ENCODE results near the gene ZMYM2.

ZMYM2 gene

DNA sequence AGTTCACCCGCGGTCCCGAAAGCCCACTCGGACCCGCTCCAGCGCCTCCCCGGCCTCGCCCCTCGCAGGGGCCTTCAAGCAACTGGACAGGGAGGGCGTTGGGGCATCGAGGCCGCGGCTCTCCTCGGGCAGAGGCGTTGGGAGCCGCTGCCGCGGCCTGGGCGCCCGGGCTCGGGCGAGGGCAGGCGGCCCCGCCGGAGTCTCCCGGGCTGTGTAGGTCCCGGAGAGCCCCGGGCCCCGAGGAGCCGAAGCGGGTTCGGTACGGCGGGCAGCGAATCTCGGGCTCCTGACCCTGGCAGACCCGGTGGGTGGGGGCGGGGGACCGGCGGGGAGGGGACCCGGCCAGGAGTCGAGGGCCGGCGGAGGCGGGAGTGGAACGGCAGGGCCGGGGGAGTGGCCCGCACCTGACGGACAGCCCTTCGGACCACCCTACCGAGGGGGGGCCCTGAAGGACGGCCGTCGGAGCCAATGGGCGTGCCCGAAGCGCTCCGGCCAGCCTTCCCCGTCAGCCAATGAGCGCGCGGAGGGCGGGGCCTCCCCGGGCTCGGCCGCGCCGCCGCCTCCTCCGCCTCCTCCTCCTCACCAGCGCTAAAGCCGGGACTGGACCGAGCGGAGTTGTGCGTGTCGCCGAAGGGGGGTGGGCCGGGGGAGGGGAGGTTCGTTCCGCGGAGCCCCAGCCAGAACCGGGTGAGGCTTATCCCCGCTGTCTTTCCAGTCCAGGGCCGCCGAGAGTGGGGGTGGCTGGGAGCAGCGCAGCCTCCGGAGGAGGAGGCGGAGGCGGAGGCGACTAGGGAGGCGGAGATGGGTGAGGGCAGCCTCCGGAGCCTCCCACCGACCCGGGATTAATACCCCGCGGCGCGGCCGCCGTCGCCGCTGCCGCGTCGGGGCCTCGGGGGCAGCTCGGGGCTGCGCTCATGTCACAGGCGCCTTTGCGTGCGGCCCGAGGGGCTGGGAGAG lies at the start of gene ZMYM2:
Gene ZMYM2 (plus strand): TSS at position 573 of the 957 bp plus-strand sequence. CDS start 34,346 bp downstream, outside the sequence.
- TF ChIP-seq, protein P1, sequence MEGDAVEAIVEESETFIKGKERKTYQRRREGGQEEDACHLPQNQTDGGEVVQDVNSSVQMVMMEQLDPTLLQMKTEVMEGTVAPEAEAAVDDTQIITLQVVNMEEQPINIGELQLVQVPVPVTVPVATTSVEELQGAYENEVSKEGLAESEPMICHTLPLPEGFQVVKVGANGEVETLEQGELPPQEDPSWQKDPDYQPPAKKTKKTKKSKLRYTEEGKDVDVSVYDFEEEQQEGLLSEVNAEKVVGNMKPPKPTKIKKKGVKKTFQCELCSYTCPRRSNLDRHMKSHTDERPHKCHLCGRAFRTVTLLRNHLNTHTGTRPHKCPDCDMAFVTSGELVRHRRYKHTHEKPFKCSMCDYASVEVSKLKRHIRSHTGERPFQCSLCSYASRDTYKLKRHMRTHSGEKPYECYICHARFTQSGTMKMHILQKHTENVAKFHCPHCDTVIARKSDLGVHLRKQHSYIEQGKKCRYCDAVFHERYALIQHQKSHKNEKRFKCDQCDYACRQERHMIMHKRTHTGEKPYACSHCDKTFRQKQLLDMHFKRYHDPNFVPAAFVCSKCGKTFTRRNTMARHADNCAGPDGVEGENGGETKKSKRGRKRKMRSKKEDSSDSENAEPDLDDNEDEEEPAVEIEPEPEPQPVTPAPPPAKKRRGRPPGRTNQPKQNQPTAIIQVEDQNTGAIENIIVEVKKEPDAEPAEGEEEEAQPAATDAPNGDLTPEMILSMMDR (conservative IDR thresholded peaks at IDR 0.05; ENCODE audit: low read length), result no peak
- H3K9me3 ChIP-seq (ENCODE audit: insufficient read depth, low read depth, low read length), result no peaks in the 10 kb centered on the region; the same call in 1 of the 2 replicates
- peak within 1 kb of the TSS; percentile 95 for H3K4me3 ChIP-seq (ENCODE audit: low read length, poor library complexity, severe bottlenecking)
- H3K9me2 ChIP-seq (replicated peaks; ENCODE audit: low read depth, low read length), result no peaks in the 10 kb centered on the region
- peak within 1 kb of the TSS; percentile 71 for H2AFZ ChIP-seq (ENCODE audit: low read length)
- peak within 1 kb of the TSS; percentile 91 for H3K9ac ChIP-seq (ENCODE audit: low read depth, low read length, poor library complexity, severe bottlenecking)
- peaks cover 36% of the 10 kb centered on the region for H4K20me1 ChIP-seq (ENCODE audit: insufficient read depth, low read length, poor library complexity, severe bottlenecking)
- H3K36me3 ChIP-seq (ENCODE audit: insufficient read depth, low read length), result 0 out of 2 replicates have a peak, but pooled peaks cover 10% of the 10 kb centered on the region
- no peaks in the 10 kb centered on the region for H3K27me3 ChIP-seq (ENCODE audit: insufficient read depth, low read length, poor library complexity, severe bottlenecking)
- H3K4me2 ChIP-seq (ENCODE audit: low read depth, low read length, poor library complexity, severe bottlenecking), result peak within 1 kb of the TSS; percentile 95
- 0 out of 2 replicates have a peak, but pooled peaks cover 3% of the 10 kb centered on the region for H3F3A ChIP-seq (ENCODE audit: low read depth)
- H3K79me2 ChIP-seq (ENCODE audit: insufficient read depth, low read length), result peaks cover 42% of the 10 kb centered on the region
- peaks cover 30% of the 10 kb centered on the region for H3K4me1 ChIP-seq (ENCODE audit: insufficient read depth, low read length, poor library complexity, severe bottlenecking)

DNA sequence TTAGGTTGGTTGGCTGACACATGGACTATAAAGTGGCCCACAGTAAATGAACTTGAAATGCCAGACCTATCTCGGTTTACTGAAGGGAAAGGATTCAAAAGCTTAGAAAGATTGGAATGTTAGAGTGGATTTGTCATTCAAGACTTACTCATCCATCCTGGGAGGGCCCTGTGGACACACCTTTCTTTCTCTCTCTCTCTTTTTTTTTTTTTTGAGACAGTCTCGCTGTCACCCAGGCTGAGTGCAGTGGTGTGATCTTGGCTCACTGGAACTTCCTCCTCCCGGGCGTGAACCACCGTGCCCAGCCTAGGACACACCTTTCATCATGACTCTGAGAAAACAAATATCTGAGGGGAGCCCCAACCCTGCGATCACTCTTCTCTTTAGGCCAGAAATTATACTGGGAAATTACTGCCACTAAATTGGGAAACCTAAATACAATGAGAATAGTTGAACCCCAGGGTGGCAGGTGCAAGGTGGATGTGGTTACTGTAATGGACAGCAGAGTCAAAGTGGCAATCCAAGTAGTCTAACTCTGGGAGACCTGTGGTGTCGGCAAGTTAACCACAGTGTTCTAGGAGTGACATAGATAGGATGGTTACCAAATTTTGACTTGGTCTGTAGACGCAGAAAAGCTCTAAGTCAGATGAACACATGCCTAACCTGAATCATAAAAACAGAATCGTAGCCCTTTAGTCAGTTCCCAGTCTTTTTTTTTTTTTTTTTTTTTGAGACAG lies 48.0 kb upstream of the ZMYM2 start:
- Histone ChIP-seq H3K27me3 (ENCODE audit: insufficient read depth, low read length, poor library complexity, severe bottlenecking) (no peaks in the 10 kb centered on the region), H3F3A (ENCODE audit: low read depth) (no peaks in the 10 kb centered on the region), H2AFZ (ENCODE audit: low read length) (no peak overlapping the region), H3K4me3 (ENCODE audit: low read length, poor library complexity, severe bottlenecking) (no peak overlapping the region), H3K36me3 (ENCODE audit: insufficient read depth, low read length) (no peaks in the 10 kb centered on the region), H3K9me3 (ENCODE audit: insufficient read depth, low read depth, low read length) (no peaks in the 10 kb centered on the region), H3K79me2 (ENCODE audit: insufficient read depth, low read length) (no peaks in the 10 kb centered on the region), H3K4me1 (ENCODE audit: insufficient read depth, low read length, poor library complexity, severe bottlenecking) (no peaks in the 10 kb centered on the region), H4K20me1 (ENCODE audit: insufficient read depth, low read length, poor library complexity, severe bottlenecking) (no peaks in the 10 kb centered on the region), H3K9ac (ENCODE audit: low read depth, low read length, poor library complexity, severe bottlenecking) (no peak overlapping the region), H3K4me2 (ENCODE audit: low read depth, low read length, poor library complexity, severe bottlenecking) (no peak overlapping the region), H3K9me2 (replicated peaks; ENCODE audit: low read depth, low read length) (no peaks in the 10 kb centered on the region)
- TF ChIP-seq, protein P1 (conservative IDR thresholded peaks at IDR 0.05; ENCODE audit: low read length), result no peak
- no peak for TF ChIP-seq EZH2phosphoT487 (IDR thresholded peaks at IDR 0.05; ENCODE audit: borderline replicate concordance)

DNA sequence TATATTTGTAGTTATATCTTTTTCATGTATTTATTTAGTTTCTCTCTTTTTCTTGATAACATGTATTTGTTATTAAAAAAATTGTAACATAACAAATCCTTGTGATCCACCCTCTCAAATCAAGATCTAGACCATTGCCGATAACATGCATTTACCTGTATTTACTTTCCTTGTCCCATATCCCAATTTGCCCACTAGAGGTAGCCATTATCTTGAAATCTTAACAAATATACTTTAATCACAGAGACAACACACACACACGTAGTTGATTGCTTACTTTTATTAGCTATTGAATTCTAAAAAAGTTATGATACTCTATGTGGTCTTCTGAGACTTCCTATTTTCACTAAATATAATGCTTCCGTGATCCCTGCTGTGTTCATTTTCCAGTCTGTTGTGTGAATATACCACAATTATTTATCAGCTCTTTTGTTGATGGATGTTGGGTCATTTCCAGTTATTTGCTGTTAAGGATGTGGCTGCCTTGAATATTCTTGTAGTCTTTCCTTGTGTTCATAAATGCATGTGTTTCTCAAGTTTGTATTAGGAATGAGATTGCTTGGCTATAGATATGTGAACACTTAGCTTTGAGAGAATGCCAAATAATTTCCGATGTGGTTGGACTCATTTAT lies 31.3 kb upstream of the ZMYM2 start:
- H3K9ac ChIP-seq (ENCODE audit: low read depth, low read length, poor library complexity, severe bottlenecking), result no peak overlapping the region
- peak overlapping the region; percentile 57; the same call in 1 of the 2 replicates for H2AFZ ChIP-seq (ENCODE audit: low read length)
- no peaks in the 10 kb centered on the region for H3K9me3 ChIP-seq (ENCODE audit: insufficient read depth, low read depth, low read length)
- H3K9me2 ChIP-seq (replicated peaks; ENCODE audit: low read depth, low read length), result no peaks in the 10 kb centered on the region
- H3F3A ChIP-seq (ENCODE audit: low read depth), result no peaks in the 10 kb centered on the region
- no peak overlapping the region for H3K4me3 ChIP-seq (ENCODE audit: low read length, poor library complexity, severe bottlenecking)
- H3K36me3 ChIP-seq (ENCODE audit: insufficient read depth, low read length), result no peaks in the 10 kb centered on the region
- H3K4me2 ChIP-seq (ENCODE audit: low read depth, low read length, poor library complexity, severe bottlenecking), result no peak overlapping the region
- H3K4me1 ChIP-seq (ENCODE audit: insufficient read depth, low read length, poor library complexity, severe bottlenecking), result no peaks in the 10 kb centered on the region
- H3K79me2 ChIP-seq (ENCODE audit: insufficient read depth, low read length), result no peaks in the 10 kb centered on the region
- TF ChIP-seq, protein P1 (conservative IDR thresholded peaks at IDR 0.05; ENCODE audit: low read length), result peak; percentile 67
- TF ChIP-seq EZH2phosphoT487 (IDR thresholded peaks at IDR 0.05; ENCODE audit: borderline replicate concordance), result no peak
- H3K27me3 ChIP-seq (ENCODE audit: insufficient read depth, low read length, poor library complexity, severe bottlenecking), result no peaks in the 10 kb centered on the region
- H4K20me1 ChIP-seq (ENCODE audit: insufficient read depth, low read length, poor library complexity, severe bottlenecking), result no peaks in the 10 kb centered on the region

Measured in Loucy (cell line).